HepG2 (cell line): ENCODE data around the gene IRAK1BP1.

Source experiments
- ADNP ChIP-seq: sonication (generic); formaldehyde crosslinking; IDR thresholded peaks from 2 replicates; pipeline ENCODE4 v1.4.0; 2020; ENCODE audit warnings: missing genetic modification reagents
- FOXM1 ChIP-seq: sonication (generic); formaldehyde crosslinking; IDR thresholded peaks from 2 replicates; pipeline ENCODE4 v1.5.0; 2020; ENCODE audit warnings: missing genetic modification reagents
- POLR2A ChIP-seq, 2 experiments: IDR thresholded peaks; 2 replicates each; pipeline ENCODE4 v1.6.1; 2011; ENCODE audit warnings: low read depth in 2 of 2, low read length in 2 of 2, mild to moderate bottlenecking in 1 of 2, moderate library complexity in 1 of 2; ENCODE audit not compliant: insufficient read depth in 1 of 2
- POLR2AphosphoS5 ChIP-seq: IDR thresholded peaks from 2 replicates; pipeline ENCODE4 v1.6.1; 2012; ENCODE audit warnings: low read depth, low read length
- RBFOX2 ChIP-seq: fragments of 200-400 bp; formaldehyde crosslinking; IDR thresholded peaks from 2 replicates; pipeline ENCODE4 v1.6.1; 2017; ENCODE audit warnings: low read depth, mild to moderate bottlenecking, low read length
- SMARCE1 ChIP-seq: fragments of 450-650 bp; IDR thresholded peaks from 2 replicates; pipeline ENCODE4 v1.6.1; 2017; ENCODE audit warnings: borderline replicate concordance
- ZNF274 ChIP-seq: sonication (generic); formaldehyde crosslinking; IDR thresholded peaks from 2 replicates; pipeline ENCODE4 v1.5.1; 2020; ENCODE audit warnings: mild to moderate bottlenecking, missing genetic modification reagents
- ZNF333 ChIP-seq: sonication (generic); formaldehyde crosslinking; IDR thresholded peaks from 2 replicates; pipeline ENCODE4 v1.4.0; 2020; ENCODE audit warnings: mild to moderate bottlenecking, missing genetic modification reagents, borderline replicate concordance
- ZNF652 ChIP-seq: IDR thresholded peaks from 2 replicates; pipeline ENCODE4 v1.6.1; 2016; ENCODE audit warnings: low read depth, borderline replicate concordance
- TF ChIP-seq, protein P1 (sequence below): sonication (generic); formaldehyde crosslinking; IDR thresholded peaks from 2 replicates; pipeline ENCODE4 v1.4.0; 2020; ENCODE audit warnings: missing genetic modification reagents
- TF ChIP-seq, protein P2 (sequence below): sonication (generic); formaldehyde crosslinking; IDR thresholded peaks from 2 replicates; pipeline ENCODE4 v1.4.0; 2020; ENCODE audit warnings: missing genetic modification reagents
- TF ChIP-seq, protein P3 (sequence below): sonication (generic); formaldehyde crosslinking; IDR thresholded peaks from 2 replicates; pipeline ENCODE4 v1.5.0; 2020; ENCODE audit warnings: mild to moderate bottlenecking, missing genetic modification reagents, moderate library complexity
- TF ChIP-seq, protein P4 (sequence below), 2 experiments: sonication (generic) in 1 of 2; formaldehyde crosslinking in 1 of 2; IDR thresholded peaks; 2 replicates each; pipeline versions ENCODE4 v1.4.0 to v1.6.1; 2018 to 2020; ENCODE audit warnings: missing genetic modification reagents in 2 of 2, borderline replicate concordance in 1 of 2, low read depth in 1 of 2, mild to moderate bottlenecking in 1 of 2, missing biosample characterization in 1 of 2
- TF ChIP-seq, protein P5 (sequence below): IDR thresholded peaks from 2 replicates; pipeline ENCODE4 v1.6.1; 2016; ENCODE audit warnings: missing genetic modification reagents, missing compliant biosample characterization

DNA sequence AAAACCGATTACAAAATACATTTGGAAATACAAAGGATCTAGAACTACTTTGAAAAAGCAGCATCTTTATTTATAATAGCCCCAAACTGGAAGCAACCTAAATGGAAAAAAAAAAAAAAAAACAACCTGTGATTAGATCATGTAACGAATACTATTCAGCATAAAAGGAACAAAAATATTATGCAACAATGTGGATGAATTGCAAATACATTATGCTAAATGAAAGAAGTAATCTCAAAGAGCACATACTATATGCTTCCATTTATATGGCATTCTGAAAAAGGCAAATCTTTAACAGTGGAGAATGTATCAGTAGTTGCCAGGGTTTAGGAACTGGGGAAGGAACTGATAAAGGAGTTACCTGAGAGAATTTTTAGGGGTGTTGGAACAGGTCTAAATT lies 28.9 kb downstream of the IRAK1BP1 start:
- TF ChIP-seq ZNF333 (no peak), RBFOX2 (no peak), POLR2AphosphoS5 (no peak), POLR2A (IDR thresholded peaks at IDR 0.05; ENCODE audit: insufficient read depth in 1 of 2, low read depth in 2 of 2, low read length in 2 of 2) (no peak), ADNP (CRISPR knock-in tag) (no peak), FOXM1 (no peak), ZNF652 (CRISPR knock-in tag) (no peak), ZNF274 (CRISPR knock-in tag) (no peak), SMARCE1 (no peak)
- TF ChIP-seq, protein P1, sequence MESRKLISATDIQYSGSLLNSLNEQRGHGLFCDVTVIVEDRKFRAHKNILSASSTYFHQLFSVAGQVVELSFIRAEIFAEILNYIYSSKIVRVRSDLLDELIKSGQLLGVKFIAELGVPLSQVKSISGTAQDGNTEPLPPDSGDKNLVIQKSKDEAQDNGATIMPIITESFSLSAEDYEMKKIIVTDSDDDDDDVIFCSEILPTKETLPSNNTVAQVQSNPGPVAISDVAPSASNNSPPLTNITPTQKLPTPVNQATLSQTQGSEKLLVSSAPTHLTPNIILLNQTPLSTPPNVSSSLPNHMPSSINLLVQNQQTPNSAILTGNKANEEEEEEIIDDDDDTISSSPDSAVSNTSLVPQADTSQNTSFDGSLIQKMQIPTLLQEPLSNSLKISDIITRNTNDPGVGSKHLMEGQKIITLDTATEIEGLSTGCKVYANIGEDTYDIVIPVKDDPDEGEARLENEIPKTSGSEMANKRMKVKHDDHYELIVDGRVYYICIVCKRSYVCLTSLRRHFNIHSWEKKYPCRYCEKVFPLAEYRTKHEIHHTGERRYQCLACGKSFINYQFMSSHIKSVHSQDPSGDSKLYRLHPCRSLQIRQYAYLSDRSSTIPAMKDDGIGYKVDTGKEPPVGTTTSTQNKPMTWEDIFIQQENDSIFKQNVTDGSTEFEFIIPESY (CRISPR knock-in tag): no peak
- TF ChIP-seq, protein P2, sequence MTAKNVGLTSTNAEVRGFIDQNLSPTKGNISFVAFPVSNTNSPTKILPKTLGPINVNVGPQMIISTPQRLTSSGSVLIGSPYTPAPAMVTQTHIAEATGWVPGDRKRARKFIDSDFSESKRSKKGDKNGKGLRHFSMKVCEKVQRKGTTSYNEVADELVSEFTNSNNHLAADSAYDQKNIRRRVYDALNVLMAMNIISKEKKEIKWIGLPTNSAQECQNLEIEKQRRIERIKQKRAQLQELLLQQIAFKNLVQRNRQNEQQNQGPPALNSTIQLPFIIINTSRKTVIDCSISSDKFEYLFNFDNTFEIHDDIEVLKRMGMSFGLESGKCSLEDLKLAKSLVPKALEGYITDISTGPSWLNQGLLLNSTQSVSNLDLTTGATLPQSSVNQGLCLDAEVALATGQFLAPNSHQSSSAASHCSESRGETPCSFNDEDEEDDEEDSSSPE (CRISPR knock-in tag): no peak
- TF ChIP-seq, protein P3, sequence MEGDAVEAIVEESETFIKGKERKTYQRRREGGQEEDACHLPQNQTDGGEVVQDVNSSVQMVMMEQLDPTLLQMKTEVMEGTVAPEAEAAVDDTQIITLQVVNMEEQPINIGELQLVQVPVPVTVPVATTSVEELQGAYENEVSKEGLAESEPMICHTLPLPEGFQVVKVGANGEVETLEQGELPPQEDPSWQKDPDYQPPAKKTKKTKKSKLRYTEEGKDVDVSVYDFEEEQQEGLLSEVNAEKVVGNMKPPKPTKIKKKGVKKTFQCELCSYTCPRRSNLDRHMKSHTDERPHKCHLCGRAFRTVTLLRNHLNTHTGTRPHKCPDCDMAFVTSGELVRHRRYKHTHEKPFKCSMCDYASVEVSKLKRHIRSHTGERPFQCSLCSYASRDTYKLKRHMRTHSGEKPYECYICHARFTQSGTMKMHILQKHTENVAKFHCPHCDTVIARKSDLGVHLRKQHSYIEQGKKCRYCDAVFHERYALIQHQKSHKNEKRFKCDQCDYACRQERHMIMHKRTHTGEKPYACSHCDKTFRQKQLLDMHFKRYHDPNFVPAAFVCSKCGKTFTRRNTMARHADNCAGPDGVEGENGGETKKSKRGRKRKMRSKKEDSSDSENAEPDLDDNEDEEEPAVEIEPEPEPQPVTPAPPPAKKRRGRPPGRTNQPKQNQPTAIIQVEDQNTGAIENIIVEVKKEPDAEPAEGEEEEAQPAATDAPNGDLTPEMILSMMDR (CRISPR knock-in tag): no peak
- TF ChIP-seq, protein P4, sequence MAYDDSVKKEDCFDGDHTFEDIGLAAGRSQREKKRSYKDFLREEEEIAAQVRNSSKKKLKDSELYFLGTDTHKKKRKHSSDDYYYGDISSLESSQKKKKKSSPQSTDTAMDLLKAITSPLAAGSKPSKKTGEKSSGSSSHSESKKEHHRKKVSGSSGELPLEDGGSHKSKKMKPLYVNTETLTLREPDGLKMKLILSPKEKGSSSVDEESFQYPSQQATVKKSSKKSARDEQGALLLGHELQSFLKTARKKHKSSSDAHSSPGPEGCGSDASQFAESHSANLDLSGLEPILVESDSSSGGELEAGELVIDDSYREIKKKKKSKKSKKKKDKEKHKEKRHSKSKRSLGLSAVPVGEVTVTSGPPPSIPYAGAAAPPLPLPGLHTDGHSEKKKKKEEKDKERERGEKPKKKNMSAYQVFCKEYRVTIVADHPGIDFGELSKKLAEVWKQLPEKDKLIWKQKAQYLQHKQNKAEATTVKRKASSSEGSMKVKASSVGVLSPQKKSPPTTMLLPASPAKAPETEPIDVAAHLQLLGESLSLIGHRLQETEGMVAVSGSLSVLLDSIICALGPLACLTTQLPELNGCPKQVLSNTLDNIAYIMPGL (CRISPR knock-in tag; IDR thresholded peaks at IDR 0.05; ENCODE audit: borderline replicate concordance in 1 of 2, low read depth in 1 of 2): no peak
- TF ChIP-seq, protein P5, sequence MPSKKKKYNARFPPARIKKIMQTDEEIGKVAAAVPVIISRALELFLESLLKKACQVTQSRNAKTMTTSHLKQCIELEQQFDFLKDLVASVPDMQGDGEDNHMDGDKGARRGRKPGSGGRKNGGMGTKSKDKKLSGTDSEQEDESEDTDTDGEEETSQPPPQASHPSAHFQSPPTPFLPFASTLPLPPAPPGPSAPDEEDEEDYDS (CRISPR knock-in tag): no peak
